GF-D8 (cell line): ENCODE results near the gene HOOK2.
A peak's percentile ranks its signal among the peaks of the same experiment; 100 is the strongest.
"Not testable (repeated sequence)": the region's sequence is repeated elsewhere in the genome, so short reads cannot be mapped to it uniquely, and the experiment has no call there.

Experiments
- DNase-seq: peaks from one replicate; lab custom pipeline; 2025; lab: John Stamatoyannopoulos, UW

The HOOK2 gene

DNA sequence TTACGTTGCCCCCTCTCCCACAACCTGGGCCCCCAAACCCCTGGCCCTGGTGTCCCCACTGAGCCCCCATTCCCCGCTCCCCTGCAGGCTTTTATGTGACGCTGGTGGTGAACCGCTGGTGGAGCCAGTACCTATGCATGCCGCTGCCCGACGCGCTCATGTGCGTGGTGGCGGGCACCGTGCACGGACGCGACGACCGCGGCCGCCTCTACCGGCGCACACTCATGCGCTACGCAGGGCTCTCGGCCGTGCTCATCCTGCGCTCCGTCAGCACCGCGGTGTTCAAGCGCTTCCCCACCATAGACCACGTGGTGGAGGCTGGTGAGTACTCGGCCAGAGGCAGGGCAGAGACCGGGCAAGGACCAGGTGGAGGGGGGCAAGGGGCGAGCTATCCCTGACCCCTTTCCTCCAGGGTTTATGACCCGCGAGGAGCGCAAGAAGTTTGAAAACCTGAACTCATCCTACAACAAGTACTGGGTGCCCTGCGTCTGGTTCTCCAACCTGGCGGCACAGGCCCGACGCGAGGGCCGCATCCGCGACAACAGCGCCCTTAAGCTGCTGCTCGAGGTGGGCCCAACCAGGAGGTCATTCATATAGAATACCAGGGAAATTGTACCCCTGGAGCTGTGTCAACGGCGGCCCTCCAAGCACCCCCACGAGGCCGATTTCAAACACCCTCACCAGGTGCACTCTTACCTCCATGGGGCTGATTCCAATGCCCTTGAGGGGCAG, 20.7 kb downstream of the HOOK2 start:
- no peak for DNase-seq

DNA sequence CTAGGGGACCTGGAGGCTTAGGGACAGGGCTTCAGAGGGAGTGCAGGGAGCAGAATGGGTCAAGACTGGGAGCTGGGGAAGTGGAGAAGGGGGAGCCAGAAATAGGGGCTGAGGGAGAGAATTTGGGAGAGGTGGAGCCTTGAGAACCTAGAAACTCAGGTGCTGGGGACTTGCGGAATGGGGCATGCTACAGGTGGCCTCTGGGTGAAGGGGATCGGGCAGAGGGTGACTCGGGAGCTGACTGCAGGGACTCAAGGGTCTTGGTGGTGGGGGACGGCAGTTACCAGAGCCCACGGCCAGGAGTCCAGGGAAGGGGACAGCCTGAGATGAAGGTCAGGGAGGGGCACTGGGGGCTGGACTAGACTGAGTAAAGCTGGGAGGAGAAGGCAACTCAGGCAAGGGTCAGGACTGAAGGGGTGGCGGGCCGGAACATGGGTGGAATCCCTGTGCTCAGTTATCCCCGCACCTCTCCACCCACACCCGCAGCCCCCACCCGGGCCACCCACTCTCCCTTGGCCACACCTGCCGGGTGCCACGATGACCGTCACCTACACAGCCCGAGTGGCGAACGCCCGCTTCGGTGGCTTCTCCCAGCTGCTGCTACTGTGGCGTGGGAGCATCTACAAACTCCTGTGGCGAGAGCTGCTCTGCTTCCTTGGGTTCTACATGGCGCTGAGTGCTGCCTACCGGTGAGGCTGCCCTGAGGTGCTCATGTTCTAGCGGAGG, 23.1 kb downstream of the HOOK2 start:
- DNase-seq = no peak

- DNase-seq = no peak
These were observed 23.7 kb downstream of the HOOK2 start, which contains the start of gene BEST2 for GRCh38 chr19:12751635-12752034. TSS of gene BEST2 (plus strand) at chr19:12751791. CDS start at chr19:12752593, 802 bp downstream.

GRCh38 chr19:12750851-12751250, 24.5 kb downstream of the HOOK2 start:
- DNase-seq = no peak

DNA sequence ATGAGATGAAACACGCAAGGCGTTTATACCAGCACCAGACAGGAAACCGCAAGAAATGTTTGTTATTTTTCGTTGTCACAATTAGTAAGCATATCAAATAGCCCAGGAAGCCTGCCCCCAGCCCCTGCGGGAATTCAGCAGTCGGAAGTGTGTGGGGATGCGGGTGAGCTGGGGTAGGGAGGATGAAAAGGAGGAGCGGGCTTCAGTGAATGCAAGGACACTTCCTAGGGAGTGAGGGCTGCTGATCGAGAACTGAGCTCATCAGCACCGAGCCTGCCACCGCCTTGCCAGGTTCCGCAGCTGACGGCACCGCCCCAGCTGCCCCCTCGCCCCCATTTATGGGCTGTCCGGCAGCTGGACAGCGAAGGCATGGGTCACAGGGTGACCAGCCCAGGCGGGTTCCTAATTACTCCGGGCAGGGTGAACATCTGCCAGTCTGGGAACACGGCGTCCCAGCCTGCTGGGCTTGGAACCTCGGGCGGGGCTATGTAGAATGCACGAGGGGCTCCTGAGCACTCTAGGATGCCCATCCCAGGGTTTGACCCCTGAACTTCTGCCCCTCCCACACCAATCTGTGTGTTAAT, 25.3 kb downstream of the HOOK2 start:
- no peak for DNase-seq

- DNase-seq = no peak
These were observed 26.9 kb downstream of the HOOK2 start for GRCh38 chr19:12748489-12748888.

DNA sequence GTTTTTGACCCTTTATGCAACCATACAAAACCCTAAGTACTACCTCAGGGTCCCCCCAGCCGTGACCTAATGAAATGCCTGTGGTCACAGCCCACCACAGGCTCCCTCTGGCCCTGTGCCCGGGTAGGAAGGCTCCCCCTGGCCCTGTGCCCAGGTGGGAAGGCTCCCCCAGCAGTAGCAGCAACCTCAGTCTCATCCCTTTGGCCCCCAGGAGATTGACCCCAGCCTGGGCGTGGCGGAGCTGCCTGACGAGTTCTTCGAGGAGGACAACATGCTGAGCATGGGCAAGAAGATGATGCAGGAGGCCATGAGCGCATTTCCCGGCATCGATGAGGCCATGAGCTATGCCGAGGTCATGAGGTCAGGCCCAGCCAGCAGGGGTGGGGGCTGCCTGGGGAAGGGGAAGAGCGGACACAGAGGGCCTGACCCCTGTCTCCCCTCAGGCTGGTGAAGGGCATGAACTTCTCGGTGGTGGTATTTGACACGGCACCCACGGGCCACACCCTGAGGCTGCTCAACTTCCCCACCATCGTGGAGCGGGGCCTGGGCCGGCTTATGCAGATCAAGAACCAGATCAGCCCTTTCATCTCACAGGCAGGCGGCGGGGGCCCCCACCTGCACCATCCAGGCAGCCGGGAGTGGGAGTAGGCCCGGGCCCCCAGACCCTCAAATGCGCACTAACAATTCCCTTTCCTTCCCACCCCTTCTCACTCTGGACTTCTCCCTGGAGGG, 30.0 kb downstream of the HOOK2 start:
- no peak for DNase-seq

DNA sequence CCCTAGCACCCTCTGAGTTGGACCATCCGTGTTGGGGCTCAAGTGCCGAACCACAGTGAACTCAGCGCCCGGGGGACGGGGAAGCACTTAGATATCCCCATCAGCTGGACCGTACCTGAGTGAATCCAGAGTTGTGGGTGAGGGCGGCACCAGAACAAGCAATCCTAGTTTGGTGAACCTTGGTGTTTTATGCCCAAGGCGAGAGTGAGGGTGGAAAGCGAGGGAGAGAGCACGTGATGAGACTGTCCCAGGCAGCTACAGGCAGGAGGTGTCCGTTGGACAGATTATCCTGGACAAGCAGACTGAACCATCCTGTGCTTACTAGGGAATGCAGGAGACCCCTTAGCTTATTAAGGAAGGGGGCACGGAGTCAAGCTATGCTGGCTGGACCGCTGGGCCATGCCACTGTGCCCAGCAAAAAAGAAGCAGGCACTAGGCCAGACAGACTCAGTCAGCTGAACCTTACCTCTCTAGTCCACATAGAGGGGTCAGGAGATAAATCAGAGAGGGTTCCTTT, 37.5 kb downstream of the HOOK2 start:
- DNase-seq = no peak

DNA sequence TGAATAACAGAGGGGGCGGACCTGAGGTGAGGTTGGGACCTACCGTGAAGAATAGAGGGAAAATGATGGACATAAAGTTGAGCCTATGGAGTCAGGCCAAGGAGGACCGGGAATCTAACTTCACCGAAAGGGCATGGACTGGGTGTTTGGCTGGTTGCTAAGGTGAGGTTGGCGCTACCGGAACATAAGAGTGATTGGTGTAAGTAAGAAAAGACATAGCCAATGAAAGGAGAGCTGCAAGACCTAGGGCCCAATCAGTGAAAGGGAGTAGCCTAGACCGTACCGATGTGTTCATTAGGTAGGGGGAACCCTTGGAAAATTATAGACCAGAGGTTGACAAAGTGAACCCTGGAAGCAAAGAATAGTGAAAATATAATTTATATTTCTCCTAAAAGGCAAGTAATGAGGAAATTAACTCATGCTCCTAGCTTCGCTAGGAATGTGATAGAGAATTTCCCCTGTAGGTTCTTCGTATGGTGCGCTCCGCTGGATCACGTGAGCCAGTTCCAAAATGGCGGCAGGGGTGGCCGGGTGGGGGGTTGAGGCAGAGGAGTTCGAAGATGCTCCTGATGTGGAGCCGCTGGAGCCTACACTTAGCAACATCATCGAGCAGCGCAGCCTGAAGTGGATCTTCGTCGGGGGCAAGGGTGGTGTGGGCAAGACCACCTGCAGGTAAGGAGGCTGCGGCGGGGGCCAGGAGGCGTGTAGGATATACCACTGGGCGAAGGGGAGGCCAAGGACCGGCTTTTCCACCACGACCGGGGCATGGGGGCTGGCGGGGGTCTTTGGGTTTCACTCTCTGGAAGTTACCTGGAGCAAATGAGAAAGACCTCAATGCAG, 38.1 kb downstream of the HOOK2 start, which contains the start of gene GET3:
Gene GET3, plus strand, starts transcription at position 503 of the 840 bp plus-strand sequence. Its CDS starts 9 bp downstream, at position 512.
- peak; percentile 95 for DNase-seq

- peak; percentile 50 for DNase-seq
These were observed 41.8 kb downstream of the HOOK2 start for GRCh38 chr19:12733369-12734214.

- no peak for DNase-seq
These were observed 44.0 kb downstream of the HOOK2 start for GRCh38 chr19:12731337-12731736.

DNA sequence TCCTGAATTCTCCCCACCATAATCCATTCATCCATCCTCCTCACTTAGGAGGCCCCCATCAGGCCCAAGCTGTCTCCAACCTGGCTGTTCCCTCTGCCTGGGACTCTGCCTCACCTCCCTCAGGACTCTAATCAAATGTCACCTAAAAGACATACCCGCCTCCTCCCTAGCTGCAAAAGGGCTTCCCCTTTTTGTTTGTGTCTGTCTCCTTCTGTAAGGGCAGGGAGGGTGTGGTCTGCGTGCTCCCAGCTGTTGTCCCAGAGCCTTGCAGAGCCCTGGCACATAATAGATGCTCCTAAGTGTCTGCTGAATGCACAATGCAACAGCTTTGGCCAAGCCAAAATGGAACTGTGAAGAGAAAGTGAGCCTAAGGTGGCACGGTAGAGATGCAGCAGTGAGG, 45.3 kb downstream of the HOOK2 start:
- DNase-seq = no peak

- no peak for DNase-seq
These were observed 47.5 kb downstream of the HOOK2 start for GRCh38 chr19:12727745-12728433.

- DNase-seq = no peak
These were observed 48.4 kb downstream of the HOOK2 start for GRCh38 chr19:12726988-12727316.

DNA sequence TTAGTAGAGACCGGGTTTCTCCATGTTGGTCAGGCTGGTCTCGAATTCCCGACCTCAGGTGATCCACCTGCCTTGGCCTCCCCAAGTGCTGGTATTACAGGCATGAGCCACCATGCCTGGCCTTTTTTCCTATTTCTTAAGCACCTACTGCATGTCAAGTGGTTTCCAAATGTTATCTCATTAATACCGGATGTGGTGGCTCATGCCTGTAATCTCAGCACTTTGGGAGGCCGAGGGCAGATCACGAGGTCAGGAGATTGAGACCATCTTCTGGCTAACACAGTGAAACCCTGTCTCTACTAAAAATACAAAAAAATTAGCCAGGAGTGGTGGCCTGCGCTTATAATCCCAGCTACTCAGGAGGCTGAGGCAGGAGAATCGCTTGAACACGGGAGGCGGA, 49.7 kb downstream of the HOOK2 start:
- not testable (repeated sequence) for DNase-seq

DNA sequence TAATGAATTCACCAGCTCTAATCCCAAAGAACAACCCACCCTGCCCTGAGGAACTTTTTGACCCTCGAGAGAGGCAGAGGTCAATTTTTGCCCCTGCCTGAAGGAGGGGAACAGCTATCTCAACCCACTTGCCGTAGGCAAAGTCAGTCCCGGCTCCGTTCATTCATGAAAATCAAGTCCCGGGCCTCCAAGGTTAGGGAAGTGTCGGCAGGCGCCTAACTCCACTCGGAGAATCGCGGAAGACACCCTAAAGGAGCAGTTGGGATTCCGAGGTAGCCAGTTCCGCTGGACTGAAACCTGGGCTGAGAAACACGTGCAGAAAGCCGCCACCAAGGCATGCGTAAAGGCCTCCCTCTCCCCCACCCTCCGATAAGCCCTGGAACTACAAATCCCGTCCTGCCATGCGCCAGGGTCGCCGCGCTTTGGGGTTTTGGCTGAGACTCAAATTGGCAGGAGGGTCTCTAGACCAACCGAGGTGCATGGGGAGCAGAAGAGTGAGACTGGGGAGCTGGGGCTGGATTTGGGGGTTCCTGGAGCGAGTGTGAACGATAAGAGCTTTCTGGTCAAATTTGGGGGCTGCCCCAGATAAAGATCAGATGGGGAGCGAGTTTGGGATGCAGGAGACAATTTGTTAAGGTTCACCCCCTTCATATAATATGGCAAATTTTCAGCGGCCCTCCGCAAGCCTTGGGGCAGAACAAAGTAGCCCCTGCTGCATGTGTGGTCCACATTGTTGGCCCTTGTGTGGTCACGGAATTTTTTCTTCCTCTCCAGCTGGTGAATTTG, 51.5 kb downstream of the HOOK2 start, which contains the start of gene TNPO2:
Gene TNPO2, minus strand, starts transcription at position 292 of the 786 bp plus-strand sequence. CDS start 2,955 bp downstream, outside the sequence.
- DNase-seq = peak; percentile 63

DNA sequence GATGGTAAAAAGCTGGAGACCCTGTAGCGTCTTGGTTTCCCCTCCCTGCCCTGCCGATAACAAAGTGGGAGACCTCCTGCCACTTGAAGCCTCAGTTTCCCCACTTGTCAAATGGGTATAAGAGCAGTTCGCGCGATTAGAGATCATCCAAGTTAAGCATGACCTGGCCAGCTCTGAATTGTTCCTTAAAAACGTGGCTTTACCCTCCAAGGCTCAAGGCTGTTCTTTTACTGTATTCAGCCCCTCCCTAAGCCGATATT, 52.0 kb downstream of the HOOK2 start:
- no peak for DNase-seq

DNA sequence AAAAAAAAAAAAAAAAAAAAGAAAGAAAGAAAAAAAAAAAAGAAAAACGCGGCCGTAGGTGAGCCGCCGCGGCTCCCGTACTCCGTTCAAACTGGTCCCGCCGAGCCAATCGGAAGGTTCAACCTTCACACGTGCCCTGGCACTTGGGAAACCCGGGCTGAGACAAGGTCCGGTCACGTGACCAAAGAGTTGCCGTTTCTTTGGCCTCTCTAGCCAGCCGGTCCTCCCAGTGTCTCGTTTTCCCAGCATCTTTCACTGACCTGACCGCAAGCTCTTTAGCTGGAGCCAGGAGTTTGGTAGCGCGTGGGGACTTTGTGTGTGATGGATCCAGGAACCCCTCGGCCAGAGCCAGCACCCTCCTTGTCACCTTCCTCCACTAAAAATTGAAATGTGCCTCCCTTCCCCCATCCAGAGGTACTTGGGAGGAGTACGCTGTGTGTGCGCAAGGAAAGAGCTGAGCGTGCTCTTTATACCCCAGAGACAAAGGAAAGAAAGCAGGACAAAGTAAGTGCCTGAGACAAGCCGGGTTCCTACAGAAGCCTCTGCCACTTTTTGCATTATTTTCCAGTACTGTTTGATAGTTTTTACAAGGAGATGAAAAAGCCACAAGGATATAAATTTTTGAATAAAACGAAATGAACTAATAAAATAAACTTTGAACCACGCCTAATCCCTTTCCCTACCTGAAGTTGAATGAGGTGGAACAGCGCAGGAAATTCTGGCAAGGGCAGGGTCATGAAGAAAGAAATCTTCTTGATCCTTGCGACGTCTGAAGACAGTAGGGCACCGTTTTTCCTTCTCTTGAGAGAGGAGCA, 52.6 kb downstream of the HOOK2 start:
- DNase-seq = peak; percentile 93
